Forelimb muscle (tissue), 1 donor: ENCODE data around the gene AZI2. TPM values are rescaled to one million over a fixed set of nuclear protein-coding genes. Genes with fewer than 3 reads are reported as not detected.
A peak's percentile ranks its signal among the peaks of the same experiment; 100 is the strongest.

Source experiments
- DNase-seq: peaks from one replicate; pipeline ENCODE4 v3.0.0-alpha.2; 2013; ENCODE audit warnings: low read depth
- polyA plus RNA-seq: library from polyadenylated mRNA; unstranded; fragments of 120-200 nt; gene quantifications from one replicate; pipeline ENCODE4 v1.2.1, GENCODE V29; 2013; ENCODE audit not compliant: insufficient read length

Gene AZI2
- polyA plus RNA-seq, 1 donor: 60.9 TPM

DNA sequence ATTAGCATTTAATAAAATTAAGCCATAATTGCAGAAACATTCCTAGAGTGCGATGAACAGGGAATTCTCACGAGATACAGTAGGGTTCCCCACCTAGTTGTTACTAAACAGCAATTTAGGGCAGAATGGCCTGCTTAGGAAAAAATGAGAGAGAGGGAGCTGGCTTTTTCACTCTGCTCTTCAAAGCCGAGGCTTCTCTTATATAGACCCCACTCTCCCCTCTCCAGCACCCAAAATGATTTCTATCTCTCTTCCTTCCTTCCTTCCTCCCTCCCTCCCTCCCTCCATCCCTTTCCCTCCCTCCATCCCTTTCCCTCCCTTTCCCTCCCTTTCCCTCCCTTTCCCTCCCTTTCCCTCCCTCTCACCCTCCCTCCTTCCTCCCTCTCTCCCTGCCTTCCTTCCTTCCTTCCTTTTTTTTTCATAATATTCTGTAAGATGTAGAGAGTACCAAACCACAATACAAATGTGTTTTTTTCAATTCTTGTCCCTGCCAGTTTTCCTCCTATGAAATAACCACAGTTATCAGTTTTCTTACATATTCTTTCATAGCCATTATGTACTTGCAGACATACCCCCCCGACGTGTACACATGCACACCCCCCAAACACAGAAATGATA, 48.2 kb downstream of the AZI2 start:
- DNase-seq: no peak

DNA sequence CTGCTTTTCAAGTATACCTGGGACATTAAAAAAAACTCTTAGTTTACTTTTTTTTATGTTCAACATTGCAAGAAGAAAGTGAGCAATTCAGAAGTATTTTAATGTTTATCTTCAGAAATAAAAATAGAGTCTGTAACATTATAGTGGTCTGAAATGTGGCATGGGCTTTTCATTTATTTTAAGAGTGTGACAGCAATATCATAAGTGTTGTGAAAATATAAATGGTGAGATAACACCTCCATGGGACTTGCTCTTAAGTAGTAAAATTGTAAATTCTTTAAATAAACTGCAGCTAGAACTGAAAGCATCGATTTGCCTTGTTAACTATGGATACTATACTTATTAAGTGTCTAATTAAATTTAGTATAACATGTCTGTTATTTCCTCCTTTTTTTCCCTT, 48.9 kb downstream of the AZI2 start:
- DNase-seq: no peak

- no peak for DNase-seq
Measured at GRCh38 chr3:28295898-28296490, 52.6 kb downstream of the AZI2 start.

- no peak for DNase-seq
Measured at GRCh38 chr3:28294667-28295413, 53.8 kb downstream of the AZI2 start.

DNA sequence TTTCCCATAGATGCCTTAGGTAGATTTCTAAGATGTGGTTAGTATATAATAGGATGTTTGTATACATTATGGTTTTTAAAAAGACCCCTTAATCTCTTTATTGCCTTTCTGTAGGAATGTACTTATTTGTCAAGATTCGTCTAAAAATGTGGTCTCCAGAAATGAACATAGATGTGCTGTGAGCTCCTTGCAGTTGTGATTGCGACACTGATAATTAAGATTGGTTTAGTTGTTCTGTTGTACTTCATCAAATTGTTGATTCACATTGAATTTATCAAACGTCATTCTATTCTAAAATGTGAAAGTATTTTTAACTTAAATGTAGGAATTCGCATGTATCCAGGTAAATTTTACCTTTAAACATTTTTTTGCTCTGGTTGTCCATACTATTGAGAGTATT, 56.0 kb downstream of the AZI2 start:
- no peak for DNase-seq

GRCh38 chr3:28291577-28291976, 57.0 kb downstream of the AZI2 start:
- no peak for DNase-seq

DNA sequence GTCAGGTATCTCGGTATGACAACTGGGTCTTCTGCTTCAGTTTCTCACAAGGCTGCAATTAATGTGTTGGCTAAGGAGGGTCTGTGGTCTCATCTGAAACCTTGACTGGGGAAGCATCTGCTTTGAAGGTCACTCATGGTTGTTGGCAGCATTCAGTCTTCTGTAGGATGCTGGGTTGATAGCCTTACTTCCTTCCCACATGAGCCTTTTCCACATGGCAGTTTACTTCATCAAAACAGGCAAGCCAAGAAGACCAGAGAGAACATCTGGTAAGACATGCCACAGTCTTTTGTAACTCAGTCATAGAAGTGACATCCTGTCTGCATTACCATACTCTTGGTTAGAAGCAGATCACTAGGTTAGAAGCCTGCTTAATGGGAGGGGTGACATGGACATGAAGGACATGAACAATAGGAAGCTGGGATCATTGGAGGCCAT, 57.7 kb downstream of the AZI2 start:
- no peak for DNase-seq

DNA sequence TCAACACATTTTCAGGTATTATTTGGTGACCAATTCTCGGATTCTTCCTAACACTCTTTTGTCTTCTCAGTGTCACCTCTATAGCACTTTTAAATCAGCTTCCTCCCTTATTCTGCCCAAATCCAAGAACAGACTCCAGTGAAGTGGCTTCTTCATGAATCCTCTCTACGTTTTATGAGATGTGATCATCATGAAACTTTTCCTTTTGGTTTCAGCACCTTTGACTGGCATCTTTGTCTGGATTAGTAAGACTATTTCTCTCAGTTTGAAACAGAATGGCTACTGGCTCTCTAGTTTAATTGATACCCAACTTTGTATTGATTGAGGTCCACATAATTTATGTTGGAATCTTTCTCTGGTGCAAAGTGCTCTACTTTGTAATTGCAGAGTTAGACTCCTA, 61.6 kb downstream of the AZI2 start:
- no peak for DNase-seq

- DNase-seq: peak; percentile 45
Measured at GRCh38 chr3:28286595-28286994, 62.0 kb downstream of the AZI2 start.

DNA sequence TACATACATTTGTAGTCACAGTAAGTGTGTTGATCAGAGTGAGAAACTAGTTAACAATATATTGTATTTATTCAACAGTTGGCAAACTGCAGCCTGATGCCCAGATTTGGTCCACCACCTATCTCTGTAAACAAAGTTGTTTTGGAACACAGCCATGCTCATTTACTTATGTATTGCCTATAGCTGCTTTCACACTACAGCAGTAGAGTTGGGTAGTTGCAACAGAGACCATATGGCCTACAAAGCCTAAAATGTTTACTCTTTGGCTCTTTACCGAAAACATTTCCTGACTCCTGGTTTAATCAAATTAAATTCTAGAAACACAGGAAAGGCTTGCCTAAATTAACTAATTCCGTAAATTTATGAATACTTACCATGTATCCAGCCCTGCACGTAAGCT, 67.8 kb downstream of the AZI2 start:
- no peak for DNase-seq

GRCh38 chr3:28279770-28280169, 68.9 kb downstream of the AZI2 start:
- no peak for DNase-seq

GRCh38 chr3:28278918-28279317, 69.7 kb downstream of the AZI2 start:
- DNase-seq: no peak

DNA sequence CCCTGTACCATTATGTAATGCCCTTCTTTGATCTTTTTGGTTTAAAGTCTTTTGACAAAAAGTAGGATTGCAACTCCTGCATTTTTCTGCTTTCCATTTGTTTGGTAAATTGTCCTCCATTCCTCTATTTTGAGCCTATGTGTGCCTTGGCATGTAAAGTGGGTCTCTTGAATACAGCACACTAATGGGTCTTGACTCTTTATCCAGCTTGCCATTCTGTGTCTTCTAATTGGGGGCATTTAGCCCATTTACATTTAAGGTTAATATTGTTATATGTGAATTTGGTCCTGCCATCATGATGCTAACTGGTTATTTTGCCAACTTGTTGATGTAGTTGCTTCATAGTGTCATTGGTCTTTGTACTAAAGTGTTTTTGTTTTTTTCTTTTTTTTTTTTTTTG, 74.8 kb downstream of the AZI2 start:
- DNase-seq: no peak

Other genes starting within 250 kb of the AZI2 start
- gene CMC1, start 107.2 kb downstream of the AZI2 start, polyA plus RNA-seq: 21.0 TPM
- 1.7 TPM for gene ZCWPW2, start 103 bp downstream of the AZI2 start, polyA plus RNA-seq